ENCODE data around the gene SFMBT2.
A peak's percentile ranks its signal among the peaks of the same experiment; 100 is the strongest.

SFMBT2 gene

GRCh38 chr10:7405637-7406036, 5.2 kb downstream of the SFMBT2 start:
- no peak for TF ChIP-seq CTCF (IDR thresholded peaks at IDR 0.05; ENCODE audit: unreplicated experiment in 3 of 3)
- peaks cover 48% of the 10 kb centered on the region for H3K27me3 Mint-ChIP-seq (ENCODE audit: low read depth)
- no peaks in the 10 kb centered on the region for H3K36me3 Mint-ChIP-seq (ENCODE audit: low read depth)
- H3K4me3 Mint-ChIP-seq, result peak overlapping the region; percentile 18 to 91 (median 45)
- peaks cover 46% of the 10 kb centered on the region for H3K4me1 Mint-ChIP-seq
- no peaks in the 10 kb centered on the region for H3K9me3 Mint-ChIP-seq
- peak overlapping the region in 2 of 3 experiments; percentile 57 to 92 for H3K27ac Mint-ChIP-seq

- Mint-ChIP-seq H3K4me1 (peaks cover 35% of the 10 kb centered on the region), H3K9me3 (no peaks in the 10 kb centered on the region), H3K4me3 (no peak overlapping the region), H3K27me3 (ENCODE audit: low read depth) (peaks cover 29% of the 10 kb centered on the region), H3K27ac (no peak overlapping the region), H3K36me3 (ENCODE audit: low read depth) (peaks cover 3% of the 10 kb centered on the region)
- TF ChIP-seq CTCF (IDR thresholded peaks at IDR 0.05; ENCODE audit: unreplicated experiment in 3 of 3), result no peak
Measured at GRCh38 chr10:7403620-7404019, 7.2 kb downstream of the SFMBT2 start.

DNA sequence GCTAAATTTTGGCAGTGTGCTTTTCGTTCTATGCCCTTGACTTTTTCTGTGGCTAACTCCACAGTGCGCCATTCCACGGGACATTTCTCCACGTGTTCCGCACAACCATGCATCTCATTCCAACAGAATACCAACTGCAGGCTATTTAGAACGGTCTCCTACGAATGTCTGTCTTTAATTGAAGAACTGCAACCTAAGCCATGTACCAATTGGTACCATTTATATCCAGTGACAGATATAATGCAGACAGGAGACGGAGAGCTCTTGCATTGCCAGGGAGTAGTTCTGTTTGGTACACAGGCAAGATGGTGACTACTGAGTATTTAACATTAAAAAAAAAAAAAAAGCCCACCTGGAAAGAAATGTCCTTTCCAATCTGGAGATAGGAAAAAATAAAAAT, 9.1 kb downstream of the SFMBT2 start:
- no peak overlapping the region for H3K4me3 Mint-ChIP-seq
- no peaks in the 10 kb centered on the region for H3K9me3 Mint-ChIP-seq
- H3K36me3 Mint-ChIP-seq (ENCODE audit: low read depth), result peaks cover 3% of the 10 kb centered on the region
- H3K27ac Mint-ChIP-seq, result no peak overlapping the region
- peaks cover 32% of the 10 kb centered on the region for H3K4me1 Mint-ChIP-seq
- TF ChIP-seq CTCF (IDR thresholded peaks at IDR 0.05; ENCODE audit: unreplicated experiment in 3 of 3), result no peak
- peaks cover 21% of the 10 kb centered on the region for H3K27me3 Mint-ChIP-seq (ENCODE audit: low read depth)

DNA sequence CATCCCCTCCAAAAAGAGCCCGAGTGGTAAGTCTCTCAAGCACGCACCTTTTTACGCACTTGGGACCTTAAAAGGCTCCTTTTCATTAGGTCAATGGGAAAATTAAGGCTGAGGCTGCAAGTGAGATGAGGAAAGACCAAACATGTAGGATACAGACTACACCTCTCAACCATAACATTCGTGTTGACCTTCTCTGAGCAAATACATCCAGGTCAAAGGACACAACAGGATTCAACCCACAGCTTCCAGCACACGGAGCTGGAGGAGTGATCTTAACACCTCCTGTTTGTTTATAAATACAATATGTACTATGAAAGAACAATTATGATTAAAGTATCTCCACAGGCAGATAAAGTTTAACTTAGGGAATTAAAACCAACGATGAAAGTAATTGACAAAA, 9.7 kb downstream of the SFMBT2 start:
- no peak overlapping the region for H3K27ac Mint-ChIP-seq
- H3K36me3 Mint-ChIP-seq (ENCODE audit: low read depth), result peaks cover 6% of the 10 kb centered on the region
- H3K27me3 Mint-ChIP-seq (ENCODE audit: low read depth), result peaks cover 17% of the 10 kb centered on the region
- H3K9me3 Mint-ChIP-seq, result no peaks in the 10 kb centered on the region
- peaks cover 26% of the 10 kb centered on the region for H3K4me1 Mint-ChIP-seq
- no peak overlapping the region for H3K4me3 Mint-ChIP-seq
- no peak for TF ChIP-seq CTCF (IDR thresholded peaks at IDR 0.05; ENCODE audit: unreplicated experiment in 3 of 3)

DNA sequence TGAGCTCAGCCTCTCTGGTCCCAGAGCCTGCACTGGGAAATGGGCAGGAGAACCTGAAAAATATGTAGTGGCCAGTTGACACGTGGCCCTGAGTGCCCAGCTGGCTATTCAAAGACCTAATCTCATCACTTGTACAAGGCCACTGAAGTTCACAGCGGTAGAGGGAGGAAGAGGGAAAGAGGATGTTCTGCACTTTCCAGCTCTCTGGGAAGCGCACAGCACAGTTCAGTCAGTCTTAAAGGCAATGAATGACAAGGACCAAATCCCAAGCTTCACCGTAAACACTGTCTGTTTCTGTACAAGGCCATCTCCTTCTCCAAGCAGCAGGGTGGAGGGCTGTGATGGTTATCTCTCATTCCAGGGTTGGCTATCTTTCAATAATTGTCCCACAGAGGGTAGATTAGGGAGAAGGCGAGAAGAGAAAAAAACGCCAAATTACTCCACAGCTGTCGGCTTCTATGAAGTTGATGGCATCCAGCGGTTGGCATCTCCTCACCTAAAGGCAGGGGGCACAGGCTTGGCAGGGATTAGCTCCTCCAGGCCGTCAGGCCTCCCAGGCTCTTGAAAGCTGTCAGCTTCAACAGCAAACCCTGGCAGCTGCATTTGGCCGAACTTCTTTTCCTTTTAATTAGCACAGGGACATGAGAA, 10.6 kb downstream of the SFMBT2 start:
- Mint-ChIP-seq H3K36me3 (ENCODE audit: low read depth) (peaks cover 6% of the 10 kb centered on the region), H3K27ac (peak overlapping the region in 1 of 3 experiments; percentile 48), H3K4me1 (peaks cover 25% of the 10 kb centered on the region), H3K9me3 (no peaks in the 10 kb centered on the region), H3K27me3 (ENCODE audit: low read depth) (peaks cover 13% of the 10 kb centered on the region), H3K4me3 (no peak overlapping the region)
- TF ChIP-seq CTCF (IDR thresholded peaks at IDR 0.05; ENCODE audit: unreplicated experiment in 3 of 3), result no peak

DNA sequence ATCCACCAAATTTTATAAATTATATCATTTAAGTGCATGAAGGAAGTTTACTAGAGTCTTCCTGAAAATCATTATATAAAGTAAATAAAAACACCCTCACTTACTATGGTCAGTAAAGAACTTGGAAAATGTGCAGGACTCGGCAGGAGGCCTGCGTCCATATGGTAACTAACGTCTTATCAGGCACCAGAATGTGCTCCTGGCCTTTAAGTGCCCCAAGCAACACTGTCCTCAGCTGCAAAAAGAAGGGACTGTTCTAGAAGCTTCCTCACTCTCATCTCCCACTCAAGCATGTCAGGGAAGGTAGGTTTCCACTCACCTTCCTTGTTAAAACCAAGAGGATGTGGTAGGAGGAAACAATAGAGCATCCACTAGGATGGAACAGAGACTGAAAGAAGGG, 11.3 kb downstream of the SFMBT2 start:
- Mint-ChIP-seq H3K4me1 (peaks cover 25% of the 10 kb centered on the region), H3K36me3 (ENCODE audit: low read depth) (peaks cover 6% of the 10 kb centered on the region), H3K27ac (peak overlapping the region in 2 of 3 experiments; percentile 12 to 48), H3K9me3 (no peaks in the 10 kb centered on the region), H3K4me3 (no peak overlapping the region), H3K27me3 (ENCODE audit: low read depth) (peaks cover 7% of the 10 kb centered on the region)
- TF ChIP-seq CTCF (IDR thresholded peaks at IDR 0.05; ENCODE audit: unreplicated experiment in 3 of 3), result no peak
